K562 (cell line): ENCODE data around the gene SAMD11. TPM values are rescaled to one million over a fixed set of nuclear protein-coding genes. Genes with fewer than 3 reads are reported as not detected.
A peak's percentile ranks its signal among the peaks of the same experiment; 100 is the strongest.

Experiments used
- ATF2 ChIP-seq: sonication (generic); formaldehyde crosslinking; IDR thresholded peaks from 2 replicates; pipeline ENCODE4 v1.8.1; 2022; ENCODE audit warnings: missing genetic modification reagents
- CBX1 ChIP-seq: sonication (generic); IDR thresholded peaks from 2 replicates; pipeline ENCODE4 v1.6.1; 2016; ENCODE audit warnings: antibody characterized with exemption, low read depth, mild to moderate bottlenecking
- CREB3L1 ChIP-seq: fragments of 450-650 bp; IDR thresholded peaks from 2 replicates; pipeline ENCODE4 v1.6.1; 2014; ENCODE audit warnings: low read depth, mild to moderate bottlenecking, moderate library complexity, borderline replicate concordance
- EGR1 ChIP-seq: fragments of 450-650 bp; conservative IDR thresholded peaks from 2 replicates; pipeline ENCODE4 v1.6.1; 2017; ENCODE audit warnings: mild to moderate bottlenecking
- ESRRA ChIP-seq: fragments of 450-650 bp; IDR thresholded peaks from 2 replicates; pipeline ENCODE4 v1.6.1; 2014; ENCODE audit warnings: low read depth, mild to moderate bottlenecking, moderate library complexity, borderline replicate concordance
- ETS1 ChIP-seq: conservative IDR thresholded peaks from 2 replicates; pipeline ENCODE4 v1.6.1; 2011; ENCODE audit warnings: low read depth, mild to moderate bottlenecking, low read length; ENCODE audit not compliant: control insufficient read depth
- ETV6 ChIP-seq, 3 experiments: fragments of 150-350 bp in 1 of 3; sonication (generic) in 1 of 3; formaldehyde crosslinking in 1 of 3; IDR thresholded peaks; 2 replicates each; pipeline versions ENCODE4 v1.6.1 to v1.8.0; 2014 to 2022; ENCODE audit warnings: borderline replicate concordance in 2 of 3, low read depth in 2 of 3, antibody characterized with exemption in 1 of 3, low read length in 1 of 3, mild to moderate bottlenecking in 1 of 3, missing genetic modification reagents in 1 of 3
- HSF4 ChIP-seq: fragments of 250-450 bp; sonication (Bioruptor Pico); IDR thresholded peaks from 2 replicates; pipeline ENCODE4 v2.1.2; 2022; ENCODE audit warnings: mild to moderate bottlenecking, moderate library complexity, borderline replicate concordance
- IRF1 ChIP-seq: sonication (generic); formaldehyde crosslinking; IDR thresholded peaks from 2 replicates; pipeline ENCODE4 v1.8.0; 2022; ENCODE audit warnings: missing genetic modification reagents, mild to moderate bottlenecking, borderline replicate concordance
- JUN ChIP-seq, 2 experiments: sonication (generic) in 1 of 2; formaldehyde crosslinking in 1 of 2; IDR thresholded peaks; 2 replicates each; pipeline versions ENCODE4 v1.6.1 to v1.8.0; 2012 to 2022; ENCODE audit warnings: borderline replicate concordance in 2 of 2, mild to moderate bottlenecking in 2 of 2, improper control_type of control experiment in 1 of 2, low read depth in 1 of 2, low read length in 1 of 2, missing genetic modification reagents in 1 of 2
- NFE2L1 ChIP-seq: fragments of 450-650 bp; IDR thresholded peaks from 2 replicates; pipeline ENCODE4 v1.6.1; 2016; ENCODE audit warnings: missing genetic modification characterization, low read depth, mild to moderate bottlenecking, missing compliant biosample characterization, moderate library complexity, borderline replicate concordance
- NR3C1 ChIP-seq: sonication (generic); formaldehyde crosslinking; IDR thresholded peaks from 2 replicates; pipeline ENCODE4 v1.8.1; 2022; ENCODE audit warnings: missing genetic modification reagents
- POLR2AphosphoS5 ChIP-seq: IDR thresholded peaks from 2 replicates; pipeline ENCODE4 v1.6.1; 2011; ENCODE audit warnings: mild to moderate bottlenecking, low read depth, low read length, moderate library complexity; ENCODE audit not compliant: control insufficient read depth, insufficient read depth
- RBM25 ChIP-seq: fragments of 200-400 bp; formaldehyde crosslinking; IDR thresholded peaks from 2 replicates; pipeline ENCODE4 v1.6.1; 2018; ENCODE audit warnings: low read length, low read depth, moderate library complexity; ENCODE audit not compliant: severe bottlenecking
- SMARCE1 ChIP-seq: fragments of 450-650 bp; IDR thresholded peaks from 2 replicates; pipeline ENCODE4 v1.7.1; 2016; ENCODE audit warnings: mild to moderate bottlenecking
- USF1 ChIP-seq: sonication (generic); formaldehyde crosslinking; IDR thresholded peaks from 2 replicates; pipeline ENCODE4 v1.9.0; 2022; ENCODE audit warnings: mild to moderate bottlenecking, missing genetic modification reagents
- ZC3H8 ChIP-seq: fragments of 450-650 bp; IDR thresholded peaks from 2 replicates; pipeline ENCODE4 v1.6.1; 2017
- ZFPM2 ChIP-seq: fragments of 250-450 bp; sonication (Bioruptor Pico); IDR thresholded peaks from 2 replicates; pipeline ENCODE4 v1.5.1; 2022; ENCODE audit warnings: mild to moderate bottlenecking
- ZNF282 ChIP-seq: sonication (generic); formaldehyde crosslinking; IDR thresholded peaks from 2 replicates; pipeline ENCODE4 v1.8.1; 2023; ENCODE audit warnings: missing genetic modification reagents
- ZNF384 ChIP-seq: IDR thresholded peaks from 2 replicates; pipeline ENCODE4 v1.6.1; 2012; ENCODE audit warnings: low read depth, low read length, improper control_type of control experiment
- ZNF586 ChIP-seq: fragments of 450-650 bp; formaldehyde crosslinking; conservative IDR thresholded peaks from 2 replicates; pipeline ENCODE4 v1.4.0; 2020; ENCODE audit warnings: mild to moderate bottlenecking, moderate library complexity
- polyA plus RNA-seq, 8 experiments: library from polyadenylated mRNA; depleted of rRNA in 4 of 8; stranded (reverse) in 5 of 8; unstranded in 3 of 8; fragments of >200 nt; fragmentation: Nextera tagmentation in 2 of 8; fragmentation: Illumina TruSeq in 1 of 8; extraction: Ambion mirVana in 2 of 8; extraction: Trizol in 1 of 8; gene quantifications; 2 replicates each; pipeline versions ENCODE4 v1.2.1 to v1.2.3, GENCODE V29; 2011 to 2014; ENCODE audit warnings: inconsistent platforms in 1 of 8, missing spikeins in 1 of 8
- total RNA-seq, 7 experiments: library from RNA; depleted of rRNA in 6 of 7; stranded (reverse); fragments of >200 nt in 6 of 7; fragmentation: Illumina TruSeq in 2 of 7; extraction: Trizol in 2 of 7; gene quantifications; 2 replicates each; pipeline versions ENCODE4 v1.2.1 to v1.2.3, GENCODE V29; 2011 to 2021; ENCODE audit warnings: low replicate concordance in 1 of 7

SAMD11 gene
- total and polyA plus RNA-seq, 9 of the 15 experiments (the other 6 are each of a cell fraction or from before 2014, with no cell fraction given), result 0.07 to 0.82 (median 0.11) TPM; not detected in 2

- TF ChIP-seq IRF1 (no peak), JUN (IDR thresholded peaks at IDR 0.05; ENCODE audit: borderline replicate concordance, low read depth, low read length) (no peak), JUN (CRISPR knock-in tag; IDR thresholded peaks at IDR 0.05; ENCODE audit: borderline replicate concordance) (no peak), RBM25 (no peak), EGR1 (no peak), HSF4 (no peak), ETS1 (0 out of 2 replicates have a peak, but pooled peaks have one; percentile 14), ZNF586 (CRISPR knock-in tag) (no peak), ESRRA (no peak), ZC3H8 (no peak), USF1 (peak; percentile 49), ZFPM2 (no peak), CREB3L1 (peak; percentile 65; the same call in 1 of the 2 replicates), SMARCE1 (no peak), ATF2 (peak; percentile 64; the same call in 1 of the 2 replicates), NR3C1 (CRISPR knock-in tag) (peak; percentile 89; the same call in 1 of the 2 replicates), ZNF384 (no peak), ZNF282 (CRISPR knock-in tag) (peak; percentile 84; the same call in 1 of the 2 replicates), CBX1 (no peak), POLR2AphosphoS5 (no peak), NFE2L1 (no peak), ETV6 (IDR thresholded peaks at IDR 0.05; ENCODE audit: borderline replicate concordance in 1 of 2, low read depth in 2 of 2, low read length in 1 of 2) (no peak), ETV6 (CRISPR knock-in tag; IDR thresholded peaks at IDR 0.05; ENCODE audit: borderline replicate concordance) (peak; percentile 46; the same call in 1 of the 2 replicates)
These were observed 37.5 kb downstream of the SAMD11 start (continued) for GRCh38 chr1:961132-961669.
